HG03139 (cell line): ENCODE measurements around the gene SERPINE3.

ENCODE experiments used
- ATAC-seq: cut with Tn5 transposase; IDR thresholded peaks from one replicate; pipeline ENCODE4 v1.9.1; 2021; ENCODE audit not compliant: unreplicated experiment

SERPINE3 gene

GRCh38 chr13:51327961-51328360 lies 11.5 kb upstream of the SERPINE3 start:
- ATAC-seq = no peak

GRCh38 chr13:51328488-51328887 lies 11.0 kb upstream of the SERPINE3 start:
- ATAC-seq = no peak

GRCh38 chr13:51329606-51330005 lies 9.9 kb upstream of the SERPINE3 start:
- ATAC-seq = no peak

GRCh38 chr13:51330791-51331190 lies 8.7 kb upstream of the SERPINE3 start:
- no peak for ATAC-seq

GRCh38 chr13:51331354-51331861 lies 8.1 kb upstream of the SERPINE3 start:
- no peak for ATAC-seq

GRCh38 chr13:51332566-51333361 lies 6.7 kb upstream of the SERPINE3 start:
- ATAC-seq = no peak

- ATAC-seq = no peak
These were observed 6.1 kb upstream of the SERPINE3 start for GRCh38 chr13:51333421-51333820.

GRCh38 chr13:51333826-51334225 lies 5.7 kb upstream of the SERPINE3 start:
- ATAC-seq = no peak

- no peak for ATAC-seq
These were observed 2.7 kb upstream of the SERPINE3 start for GRCh38 chr13:51336746-51337145.

- no peak for ATAC-seq
These were observed 651 bp downstream of the SERPINE3 start for GRCh38 chr13:51339952-51340732.

- no peak for ATAC-seq
These were observed 1.7 kb downstream of the SERPINE3 start for GRCh38 chr13:51341232-51341631.

GRCh38 chr13:51341791-51342190 lies 2.3 kb downstream of the SERPINE3 start:
- no peak for ATAC-seq

- no peak for ATAC-seq
These were observed 3.2 kb downstream of the SERPINE3 start for GRCh38 chr13:51342706-51343105.

GRCh38 chr13:51343475-51343874 lies 4.0 kb downstream of the SERPINE3 start:
- ATAC-seq = no peak

- peak; percentile 68 for ATAC-seq
These were observed 6.9 kb downstream of the SERPINE3 start for GRCh38 chr13:51346397-51346796.

- no peak for ATAC-seq
These were observed 7.6 kb downstream of the SERPINE3 start for GRCh38 chr13:51347099-51347498.

GRCh38 chr13:51348069-51348967 lies 8.8 kb downstream of the SERPINE3 start:
- no peak for ATAC-seq

- no peak for ATAC-seq
These were observed 9.5 kb downstream of the SERPINE3 start for GRCh38 chr13:51349016-51349415.

GRCh38 chr13:51355217-51355616 lies 15.7 kb downstream of the SERPINE3 start:
- ATAC-seq = no peak

GRCh38 chr13:51357928-51358595 lies 18.6 kb downstream of the SERPINE3 start:
- ATAC-seq = no peak
